ENCODE data around the gene MAMSTR.
A peak's percentile ranks its signal among the peaks of the same experiment; 100 is the strongest.

MAMSTR gene

GRCh38 chr19:48715681-48716171 is 3.8 kb downstream of the MAMSTR start:
- TF ChIP-seq EZH2phosphoT487 (IDR thresholded peaks at IDR 0.05; ENCODE audit: borderline replicate concordance) = no peak
- TF ChIP-seq CTCF (conservative IDR thresholded peaks at IDR 0.05; ENCODE audit: low read length) = no peak
- Histone ChIP-seq H3K79me2 (ENCODE audit: insufficient read depth, low read length) (peaks cover 17% of the 10 kb centered on the region), H3K9me2 (replicated peaks; ENCODE audit: low read depth, low read length) (no peaks in the 10 kb centered on the region), H3K36me3 (ENCODE audit: insufficient read depth, low read length) (no peaks in the 10 kb centered on the region), H3K4me2 (ENCODE audit: low read depth, low read length, poor library complexity, severe bottlenecking) (peak overlapping the region; percentile 97), H3K4me3 (ENCODE audit: low read length, poor library complexity, severe bottlenecking) (no peak overlapping the region), H2AFZ (ENCODE audit: low read length) (no peak overlapping the region), H4K20me1 (ENCODE audit: insufficient read depth, low read length, poor library complexity, severe bottlenecking) (no peaks in the 10 kb centered on the region), H3K9ac (ENCODE audit: low read depth, low read length, poor library complexity, severe bottlenecking) (peak overlapping the region; percentile 98), H3F3A (ENCODE audit: low read depth) (no peaks in the 10 kb centered on the region), H3K27me3 (ENCODE audit: insufficient read depth, low read length, poor library complexity, severe bottlenecking) (no peaks in the 10 kb centered on the region), H3K4me1 (ENCODE audit: insufficient read depth, low read length, poor library complexity, severe bottlenecking) (peaks cover 20% of the 10 kb centered on the region), H3K9me3 (ENCODE audit: insufficient read depth, low read depth, low read length) (no peaks in the 10 kb centered on the region)

GRCh38 chr19:48714759-48715675 is 4.5 kb downstream of the MAMSTR start:
- Histone ChIP-seq H2AFZ (ENCODE audit: low read length) (peak overlapping the region; percentile 86), H3K9me2 (replicated peaks; ENCODE audit: low read depth, low read length) (no peaks in the 10 kb centered on the region), H4K20me1 (ENCODE audit: insufficient read depth, low read length, poor library complexity, severe bottlenecking) (no peaks in the 10 kb centered on the region), H3K4me1 (ENCODE audit: insufficient read depth, low read length, poor library complexity, severe bottlenecking) (peaks cover 20% of the 10 kb centered on the region), H3K4me3 (ENCODE audit: low read length, poor library complexity, severe bottlenecking) (peak overlapping the region; percentile 96), H3F3A (ENCODE audit: low read depth) (no peaks in the 10 kb centered on the region), H3K9ac (ENCODE audit: low read depth, low read length, poor library complexity, severe bottlenecking) (peak overlapping the region; percentile 98), H3K9me3 (ENCODE audit: insufficient read depth, low read depth, low read length) (no peaks in the 10 kb centered on the region), H3K79me2 (ENCODE audit: insufficient read depth, low read length) (peaks cover 17% of the 10 kb centered on the region), H3K27me3 (ENCODE audit: insufficient read depth, low read length, poor library complexity, severe bottlenecking) (no peaks in the 10 kb centered on the region), H3K36me3 (ENCODE audit: insufficient read depth, low read length) (no peaks in the 10 kb centered on the region), H3K4me2 (ENCODE audit: low read depth, low read length, poor library complexity, severe bottlenecking) (peak overlapping the region; percentile 97)
- TF ChIP-seq CTCF (conservative IDR thresholded peaks at IDR 0.05; ENCODE audit: low read length) = no peak
- TF ChIP-seq EZH2phosphoT487 (IDR thresholded peaks at IDR 0.05; ENCODE audit: borderline replicate concordance) = no peak

- no peaks in the 10 kb centered on the region for H3K27me3 ChIP-seq (ENCODE audit: insufficient read depth, low read length, poor library complexity, severe bottlenecking)
- peak overlapping the region; percentile 98 for H3K4me2 ChIP-seq (ENCODE audit: low read depth, low read length, poor library complexity, severe bottlenecking)
- no peak for TF ChIP-seq CTCF (conservative IDR thresholded peaks at IDR 0.05; ENCODE audit: low read length)
- no peak for TF ChIP-seq EZH2phosphoT487 (IDR thresholded peaks at IDR 0.05; ENCODE audit: borderline replicate concordance)
- no peaks in the 10 kb centered on the region for H3F3A ChIP-seq (ENCODE audit: low read depth)
- H4K20me1 ChIP-seq (ENCODE audit: insufficient read depth, low read length, poor library complexity, severe bottlenecking) = no peaks in the 10 kb centered on the region
- peak overlapping the region; percentile 98 for H3K9ac ChIP-seq (ENCODE audit: low read depth, low read length, poor library complexity, severe bottlenecking)
- peak overlapping the region; percentile 96 for H3K4me3 ChIP-seq (ENCODE audit: low read length, poor library complexity, severe bottlenecking)
- H3K9me2 ChIP-seq (replicated peaks; ENCODE audit: low read depth, low read length) = no peaks in the 10 kb centered on the region
- no peaks in the 10 kb centered on the region for H3K36me3 ChIP-seq (ENCODE audit: insufficient read depth, low read length)
- H3K4me1 ChIP-seq (ENCODE audit: insufficient read depth, low read length, poor library complexity, severe bottlenecking) = peaks cover 20% of the 10 kb centered on the region
- no peaks in the 10 kb centered on the region for H3K9me3 ChIP-seq (ENCODE audit: insufficient read depth, low read depth, low read length)
- peaks cover 17% of the 10 kb centered on the region for H3K79me2 ChIP-seq (ENCODE audit: insufficient read depth, low read length)
- H2AFZ ChIP-seq (ENCODE audit: low read length) = peak overlapping the region; percentile 95
Measured at GRCh38 chr19:48713864-48714755, 5.4 kb downstream of the MAMSTR start.
